ENCODE data around the gene DBX1.
"Not testable (repeated sequence)": the region's sequence is repeated elsewhere in the genome, so short reads cannot be mapped to it uniquely, and the experiment has no call there.

DNA sequence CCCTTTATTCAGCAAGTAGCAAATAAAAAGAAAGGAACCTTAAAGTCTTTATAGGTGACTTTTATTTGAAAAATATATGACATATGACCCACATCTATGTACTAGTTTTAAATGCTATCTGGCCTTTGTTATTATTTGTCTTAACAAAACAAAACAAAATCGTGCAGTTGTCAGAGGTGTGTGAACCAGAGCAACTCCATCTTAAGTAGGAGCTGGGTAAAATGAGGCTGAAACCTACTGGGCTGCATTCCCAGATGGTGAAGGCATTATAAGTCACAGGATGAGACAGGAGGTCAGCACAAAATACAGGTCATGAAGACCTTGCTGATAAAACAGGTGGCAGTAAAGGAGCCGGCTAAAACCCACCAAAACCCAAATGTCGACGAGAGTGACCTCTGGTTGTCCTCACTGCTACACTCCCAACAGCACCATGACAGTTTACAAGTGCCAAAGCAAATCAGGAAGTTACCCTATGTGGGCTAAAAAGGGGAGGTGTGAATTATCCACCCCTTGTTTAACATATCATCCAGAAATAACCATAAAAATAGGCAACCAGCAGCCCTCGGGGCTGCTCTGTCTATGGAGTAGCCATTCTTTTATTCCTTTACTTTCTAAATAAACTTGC lies 40.2 kb upstream of the DBX1 start:
- TF ChIP-seq, protein P1, sequence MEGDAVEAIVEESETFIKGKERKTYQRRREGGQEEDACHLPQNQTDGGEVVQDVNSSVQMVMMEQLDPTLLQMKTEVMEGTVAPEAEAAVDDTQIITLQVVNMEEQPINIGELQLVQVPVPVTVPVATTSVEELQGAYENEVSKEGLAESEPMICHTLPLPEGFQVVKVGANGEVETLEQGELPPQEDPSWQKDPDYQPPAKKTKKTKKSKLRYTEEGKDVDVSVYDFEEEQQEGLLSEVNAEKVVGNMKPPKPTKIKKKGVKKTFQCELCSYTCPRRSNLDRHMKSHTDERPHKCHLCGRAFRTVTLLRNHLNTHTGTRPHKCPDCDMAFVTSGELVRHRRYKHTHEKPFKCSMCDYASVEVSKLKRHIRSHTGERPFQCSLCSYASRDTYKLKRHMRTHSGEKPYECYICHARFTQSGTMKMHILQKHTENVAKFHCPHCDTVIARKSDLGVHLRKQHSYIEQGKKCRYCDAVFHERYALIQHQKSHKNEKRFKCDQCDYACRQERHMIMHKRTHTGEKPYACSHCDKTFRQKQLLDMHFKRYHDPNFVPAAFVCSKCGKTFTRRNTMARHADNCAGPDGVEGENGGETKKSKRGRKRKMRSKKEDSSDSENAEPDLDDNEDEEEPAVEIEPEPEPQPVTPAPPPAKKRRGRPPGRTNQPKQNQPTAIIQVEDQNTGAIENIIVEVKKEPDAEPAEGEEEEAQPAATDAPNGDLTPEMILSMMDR (optimal IDR thresholded peaks at IDR 0.05 in 1 of 3, IDR thresholded peaks at IDR 0.05 in 1 of 3, conservative IDR thresholded peaks at IDR 0.05 in 1 of 3; ENCODE audit: extremely low read depth in 1 of 3, insufficient read depth in 2 of 3, low read length in 3 of 3) = not testable (repeated sequence)
- TF ChIP-seq EZH2 (IDR thresholded peaks at IDR 0.05; ENCODE audit: low read length) = not testable (repeated sequence)
